Smooth muscle cell (in vitro differentiated cells): Measurements from ENCODE around the gene KLHL17. TPM values are rescaled to one million over a fixed set of nuclear protein-coding genes. Genes with fewer than 3 reads are reported as not detected.

Experiments used
- DNase-seq: peaks from one replicate; lab custom pipeline; 2025; ENCODE audit not compliant: unreplicated experiment; lab: John Stamatoyannopoulos, UW
- H2AFZ ChIP-seq: fragments of 200-600 bp; sonication (generic); 2 replicates; pipeline ENCODE4 v1.6.0; 2016; ENCODE audit warnings: antibody characterized with exemption, low read depth, mild to moderate bottlenecking
- H3F3A ChIP-seq: fragments of 200-600 bp; sonication (generic); 2 replicates; pipeline ENCODE4 v1.6.0; 2017; ENCODE audit warnings: antibody characterized with exemption, low read depth
- H3K27ac ChIP-seq: fragments of 200-600 bp; sonication (generic); 2 replicates; pipeline ENCODE4 v1.5.1; 2016; ENCODE audit warnings: low read depth, mild to moderate bottlenecking
- H3K27me3 ChIP-seq: fragments of 200-600 bp; sonication (generic); 2 replicates; pipeline ENCODE4 v1.6.1; 2016; ENCODE audit warnings: low read depth, mild to moderate bottlenecking
- H3K36me3 ChIP-seq: fragments of 200-600 bp; sonication (generic); 2 replicates; pipeline ENCODE4 v1.5.1; 2016; ENCODE audit warnings: low read depth
- H3K4me1 ChIP-seq: fragments of 200-600 bp; sonication (generic); 2 replicates; pipeline ENCODE4 v1.5.1; 2016; ENCODE audit warnings: low read depth
- H3K4me2 ChIP-seq: fragments of 200-600 bp; sonication (generic); 2 replicates; pipeline ENCODE4 v1.6.0; 2016; ENCODE audit warnings: mild to moderate bottlenecking
- H3K4me3 ChIP-seq: fragments of 200-600 bp; sonication (generic); 2 replicates; pipeline ENCODE4 v1.5.1; 2016; ENCODE audit warnings: mild to moderate bottlenecking
- H3K79me2 ChIP-seq: fragments of 200-600 bp; sonication (generic); 2 replicates; pipeline ENCODE4 v1.6.0; 2016; ENCODE audit warnings: low read depth, mild to moderate bottlenecking
- H3K9ac ChIP-seq: fragments of 200-600 bp; sonication (generic); 2 replicates; pipeline ENCODE4 v1.6.0; 2016; ENCODE audit warnings: low read depth
- H3K9me3 ChIP-seq: fragments of 200-600 bp; sonication (generic); replicated peaks from 2 replicates; pipeline ENCODE4 v1.5.1; 2016; ENCODE audit warnings: low read depth
- H4K20me1 ChIP-seq: fragments of 200-600 bp; sonication (generic); 2 replicates; pipeline ENCODE4 v1.6.0; 2016; ENCODE audit warnings: low read depth
- WGBS: methylation state at CpG from one replicate; pipeline ENCODE4 v1.1.7; 2016; ENCODE audit warnings: low lambda C conversion rate; 5-methylcytosine and 5-hydroxymethylcytosine counted together
- polyA plus RNA-seq: library from polyadenylated mRNA; unstranded; fragments of >200 nt; fragmentation: Nextera tagmentation; extraction: Ambion mirVana; gene quantifications from 2 replicates; pipeline ENCODE4 v1.2.1, GENCODE V29; 2016
- total RNA-seq: library from RNA; depleted of rRNA; stranded (reverse); fragments of >200 nt; gene quantifications from 2 replicates; pipeline ENCODE4 v1.2.3, GENCODE V29; 2014
- TF ChIP-seq, protein P1 (sequence below): fragments of 200-600 bp; sonication (generic); IDR thresholded peaks from 2 replicates; pipeline ENCODE4 v1.5.1; 2017; ENCODE audit warnings: borderline replicate concordance, mild to moderate bottlenecking, antibody characterized with exemption; ENCODE audit not compliant: insufficient read depth, poor library complexity, severe bottlenecking

Gene KLHL17
- total and polyA plus RNA-seq, 2 experiments from 2014 or later: 10.2 to 29.9 TPM

- Histone ChIP-seq H3K27ac (no peak overlapping the region), H3K4me3 (no peak overlapping the region), H3K4me1 (peaks cover 12% of the 10 kb centered on the region), H2AFZ (no peak overlapping the region), H3K9ac (no peak overlapping the region), H3F3A (no peaks in the 10 kb centered on the region), H3K27me3 (no peaks in the 10 kb centered on the region), H3K9me3 (no peaks in the 10 kb centered on the region), H3K4me2 (no peak overlapping the region), H4K20me1 (peaks cover 19% of the 10 kb centered on the region), H3K36me3 (no peaks in the 10 kb centered on the region), H3K79me2 (no peaks in the 10 kb centered on the region)
- DNase-seq: no peak
- whole genome bisulfite sequencing: 89% methylated on average over 29 of the region's 29 CpGs
- TF ChIP-seq, protein P1, sequence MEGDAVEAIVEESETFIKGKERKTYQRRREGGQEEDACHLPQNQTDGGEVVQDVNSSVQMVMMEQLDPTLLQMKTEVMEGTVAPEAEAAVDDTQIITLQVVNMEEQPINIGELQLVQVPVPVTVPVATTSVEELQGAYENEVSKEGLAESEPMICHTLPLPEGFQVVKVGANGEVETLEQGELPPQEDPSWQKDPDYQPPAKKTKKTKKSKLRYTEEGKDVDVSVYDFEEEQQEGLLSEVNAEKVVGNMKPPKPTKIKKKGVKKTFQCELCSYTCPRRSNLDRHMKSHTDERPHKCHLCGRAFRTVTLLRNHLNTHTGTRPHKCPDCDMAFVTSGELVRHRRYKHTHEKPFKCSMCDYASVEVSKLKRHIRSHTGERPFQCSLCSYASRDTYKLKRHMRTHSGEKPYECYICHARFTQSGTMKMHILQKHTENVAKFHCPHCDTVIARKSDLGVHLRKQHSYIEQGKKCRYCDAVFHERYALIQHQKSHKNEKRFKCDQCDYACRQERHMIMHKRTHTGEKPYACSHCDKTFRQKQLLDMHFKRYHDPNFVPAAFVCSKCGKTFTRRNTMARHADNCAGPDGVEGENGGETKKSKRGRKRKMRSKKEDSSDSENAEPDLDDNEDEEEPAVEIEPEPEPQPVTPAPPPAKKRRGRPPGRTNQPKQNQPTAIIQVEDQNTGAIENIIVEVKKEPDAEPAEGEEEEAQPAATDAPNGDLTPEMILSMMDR: no peak
These were observed 41.0 kb upstream of the KLHL17 start for GRCh38 chr1:919271-919872.

GRCh38 chr1:920010-920409 lies 40.4 kb upstream of the KLHL17 start:
- Histone ChIP-seq H3F3A (no peaks in the 10 kb centered on the region), H4K20me1 (peaks cover 19% of the 10 kb centered on the region), H2AFZ (no peak overlapping the region), H3K4me1 (peaks cover 12% of the 10 kb centered on the region), H3K27me3 (no peaks in the 10 kb centered on the region), H3K9me3 (no peaks in the 10 kb centered on the region), H3K9ac (no peak overlapping the region), H3K4me2 (no peak overlapping the region), H3K79me2 (no peaks in the 10 kb centered on the region), H3K27ac (no peak overlapping the region), H3K36me3 (no peaks in the 10 kb centered on the region), H3K4me3 (no peak overlapping the region)
- 84% methylated on average over 23 of the region's 23 CpGs for WGBS
- TF ChIP-seq, protein P1: no peak
- no peak for DNase-seq

DNA sequence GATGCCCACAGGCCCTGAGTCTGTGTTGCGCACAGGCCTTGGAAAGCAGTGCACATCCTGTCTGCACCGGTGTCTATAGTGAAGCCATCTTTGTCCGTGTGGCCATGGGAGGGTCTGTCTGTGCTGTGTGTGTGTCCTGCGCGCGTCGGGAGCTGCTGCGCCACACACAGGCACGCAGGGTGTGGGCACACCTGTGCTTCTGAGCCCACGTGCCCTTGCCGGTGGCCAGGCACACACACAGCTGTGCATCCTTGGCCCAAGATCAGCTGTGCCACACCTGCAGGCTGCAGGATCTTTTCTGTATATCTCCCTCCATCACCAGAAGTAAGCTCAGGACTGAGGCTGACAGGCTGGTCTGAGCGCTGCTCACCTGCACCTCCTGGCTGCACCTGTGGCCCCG lies 39.9 kb upstream of the KLHL17 start:
- H3K9me3 ChIP-seq: no peaks in the 10 kb centered on the region
- 56% methylated on average over 13 of the region's 13 CpGs for WGBS

More for the DNA sequence above, 39.9 kb upstream of the KLHL17 start:
- no peaks in the 10 kb centered on the region for H3K36me3 ChIP-seq
- no peaks in the 10 kb centered on the region for H3K27me3 ChIP-seq
- H3K9ac ChIP-seq: no peak overlapping the region
- DNase-seq: no peak
- no peak overlapping the region for H3K27ac ChIP-seq
- H3K4me3 ChIP-seq: no peak overlapping the region
- H2AFZ ChIP-seq: no peak overlapping the region
- peaks cover 12% of the 10 kb centered on the region for H3K4me1 ChIP-seq
- no peaks in the 10 kb centered on the region for H3F3A ChIP-seq
- H4K20me1 ChIP-seq: peaks cover 20% of the 10 kb centered on the region
- TF ChIP-seq, protein P1: no peak
- peak overlapping the region; percentile 81 for H3K4me2 ChIP-seq
- no peaks in the 10 kb centered on the region for H3K79me2 ChIP-seq
